HepG2 (cell line): ENCODE measurements around the gene NSMF. TPM values are rescaled to one million over a fixed set of nuclear protein-coding genes. Genes with fewer than 3 reads are reported as not detected.

Experiments used
- ARID2 ChIP-seq: sonication (generic); formaldehyde crosslinking; IDR thresholded peaks from 2 replicates; pipeline ENCODE4 v1.8.1; 2022; ENCODE audit warnings: mild to moderate bottlenecking, missing genetic modification reagents, borderline replicate concordance
- FOSL2 ChIP-seq: sonication (generic); formaldehyde crosslinking; IDR thresholded peaks from 2 replicates; pipeline ENCODE4 v1.4.0; 2020; ENCODE audit warnings: missing genetic modification reagents
- FOXA1 ChIP-seq, 2 experiments: fragments of 450-650 bp in 1 of 2; sonication (generic) in 1 of 2; formaldehyde crosslinking in 1 of 2; IDR thresholded peaks; 2 replicates each; pipeline versions ENCODE4 v1.4.0 to v1.6.1; 2016 to 2020; ENCODE audit warnings: missing genetic modification reagents in 1 of 2
- FOXA3 ChIP-seq: IDR thresholded peaks from 2 replicates; pipeline ENCODE4 v1.6.1; 2016; ENCODE audit warnings: missing genetic modification reagents, missing compliant biosample characterization
- FOXP1 ChIP-seq, 2 experiments: fragments of 450-650 bp in 1 of 2; IDR thresholded peaks; 2 replicates each; pipeline ENCODE4 v1.6.1; 2017 to 2018; ENCODE audit warnings: antibody characterized with exemption in 1 of 2
- GATAD2A ChIP-seq: IDR thresholded peaks from 2 replicates; pipeline ENCODE4 v1.6.1; 2016
- KDM2A ChIP-seq: sonication (generic); formaldehyde crosslinking; IDR thresholded peaks from 2 replicates; pipeline ENCODE4 v1.4.0; 2020; ENCODE audit warnings: low read depth, missing genetic modification reagents, borderline replicate concordance
- MAFF ChIP-seq: IDR thresholded peaks from 2 replicates; pipeline ENCODE4 v1.6.1; 2011; ENCODE audit warnings: low read depth, low read length, improper control_type of control experiment
- MAFK ChIP-seq, 2 experiments: IDR thresholded peaks in 1 of 2; conservative IDR thresholded peaks in 1 of 2; 2 replicates each; pipeline ENCODE4 v1.6.1; 2011; ENCODE audit warnings: improper control_type of control experiment in 2 of 2, low read length in 2 of 2
- MAZ ChIP-seq, 2 experiments: sonication (generic) in 1 of 2; formaldehyde crosslinking in 1 of 2; IDR thresholded peaks; 2 replicates each; pipeline versions ENCODE4 v1.5.0 to v1.6.1; 2012 to 2020; ENCODE audit warnings: low read depth in 2 of 2, mild to moderate bottlenecking in 2 of 2, borderline replicate concordance in 1 of 2, improper control_type of control experiment in 1 of 2, low read length in 1 of 2, missing genetic modification reagents in 1 of 2, moderate library complexity in 1 of 2
- MED1 ChIP-seq: sonication (generic); formaldehyde crosslinking; IDR thresholded peaks from 2 replicates; pipeline ENCODE4 v1.4.0; 2020; ENCODE audit warnings: missing genetic modification reagents
- NFE2 ChIP-seq: sonication (generic); formaldehyde crosslinking; IDR thresholded peaks from 2 replicates; pipeline ENCODE4 v1.4.0; 2020; ENCODE audit warnings: missing genetic modification reagents
- NFE2L2 ChIP-seq: fragments of 150-350 bp; IDR thresholded peaks from 2 replicates; pipeline ENCODE4 v1.6.1; 2014; ENCODE audit warnings: low read length
- PHF20 ChIP-seq: sonication (generic); formaldehyde crosslinking; IDR thresholded peaks from 2 replicates; pipeline ENCODE4 v1.5.0; 2020; ENCODE audit warnings: mild to moderate bottlenecking, missing genetic modification reagents
- SAP130 ChIP-seq: IDR thresholded peaks from 2 replicates; pipeline ENCODE4 v1.6.1; 2016; ENCODE audit warnings: low read depth
- SOX6 ChIP-seq, 2 experiments: fragments of 450-650 bp in 1 of 2; sonication (generic) in 1 of 2; formaldehyde crosslinking in 1 of 2; IDR thresholded peaks; 2 replicates each; pipeline versions ENCODE4 v1.4.0 to v1.6.1; 2017 to 2020; ENCODE audit warnings: antibody characterized with exemption in 1 of 2, mild to moderate bottlenecking in 1 of 2, missing genetic modification reagents in 1 of 2
- YEATS2 ChIP-seq: sonication (generic); formaldehyde crosslinking; IDR thresholded peaks from 2 replicates; pipeline ENCODE4 v1.4.0; 2020; ENCODE audit warnings: missing genetic modification reagents, borderline replicate concordance
- ZBTB38 ChIP-seq: sonication (generic); formaldehyde crosslinking; IDR thresholded peaks from 2 replicates; pipeline ENCODE4 v1.5.1; 2020; ENCODE audit warnings: mild to moderate bottlenecking, missing genetic modification reagents
- ZEB1 ChIP-seq: IDR thresholded peaks from 2 replicates; pipeline ENCODE4 v1.6.1; 2012; ENCODE audit warnings: mild to moderate bottlenecking, low read depth, inconsistent platforms; ENCODE audit not compliant: insufficient replicate concordance
- ZNF678 ChIP-seq: sonication (generic); formaldehyde crosslinking; IDR thresholded peaks from 2 replicates; pipeline ENCODE4 v1.4.0; 2020; ENCODE audit warnings: mild to moderate bottlenecking, missing genetic modification reagents
- polyA plus RNA-seq, 8 experiments: library from polyadenylated mRNA; depleted of rRNA in 3 of 8; stranded (reverse) in 7 of 8; unstranded in 1 of 8; fragments of >200 nt; fragmentation: Illumina TruSeq in 4 of 8; extraction: Trizol in 4 of 8; gene quantifications; 2 replicates each; pipeline versions ENCODE4 v1.2.1 to v1.2.3, GENCODE V29; 2011 to 2016; ENCODE audit warnings: low read depth in 4 of 8, missing spikeins in 1 of 8, mixed read lengths in 1 of 8; ENCODE audit not compliant: insufficient read depth in 1 of 8
- total RNA-seq, 5 experiments: library from RNA; depleted of rRNA; stranded (reverse); fragments of >200 nt; fragmentation: Illumina TruSeq; extraction: Trizol; gene quantifications; 2 replicates each; pipeline ENCODE4 v1.2.3, GENCODE V29; 2016; ENCODE audit warnings: low read depth in 1 of 5
- TF ChIP-seq, protein P1 (sequence below): sonication (generic); formaldehyde crosslinking; IDR thresholded peaks from 2 replicates; pipeline ENCODE4 v1.5.1; 2020; ENCODE audit warnings: mild to moderate bottlenecking, missing genetic modification reagents, moderate library complexity
- TF ChIP-seq, protein P2 (sequence below): sonication (generic); formaldehyde crosslinking; IDR thresholded peaks from 2 replicates; pipeline ENCODE4 v1.5.1; 2020; ENCODE audit warnings: missing genetic modification reagents, mild to moderate bottlenecking, borderline replicate concordance
- TF ChIP-seq, protein P3 (sequence below): sonication (generic); formaldehyde crosslinking; IDR thresholded peaks from 2 replicates; pipeline ENCODE4 v1.4.0; 2020; ENCODE audit warnings: missing genetic modification reagents

NSMF gene
- total and polyA plus RNA-seq, 2 of the 13 experiments (the other 11 are each of a cell fraction or from before 2014, with no cell fraction given), result 44.3 to 183 TPM

DNA sequence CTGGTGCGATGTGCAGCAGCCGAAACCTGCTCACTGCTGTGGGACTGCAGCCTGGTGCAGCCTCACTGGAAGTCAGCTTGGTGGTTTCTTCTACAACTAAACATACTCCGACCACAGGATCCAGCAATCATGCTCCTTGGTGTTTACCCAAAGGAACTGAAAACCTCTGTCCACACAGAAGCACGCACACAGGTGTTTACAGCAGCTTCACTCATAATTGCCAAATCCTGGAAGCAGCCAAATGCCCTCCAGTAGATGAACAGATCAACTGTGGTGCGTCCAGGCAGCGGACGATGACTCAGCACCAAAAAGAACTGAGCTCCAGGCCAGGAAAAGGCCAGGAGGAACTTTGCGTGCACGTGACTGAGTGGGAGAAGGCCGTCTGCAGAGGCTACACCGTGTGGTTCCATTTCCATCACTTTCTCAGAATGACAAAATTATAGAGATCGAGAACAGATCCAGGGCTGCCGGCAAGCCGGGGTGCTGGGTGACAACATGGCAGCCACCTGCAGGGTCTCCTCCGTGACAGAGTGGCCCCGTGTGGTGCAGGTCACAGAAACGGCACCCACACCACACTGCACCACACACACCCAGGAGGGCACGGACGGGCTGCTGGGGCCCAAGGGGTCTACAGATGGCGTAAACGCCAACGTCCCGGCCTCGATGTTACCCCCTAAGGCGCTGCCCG, 23.1 kb upstream of the NSMF start (continued):
- TF ChIP-seq NFE2L2 (peak; percentile 95), MAFF (peak; percentile 71), GATAD2A (0 out of 2 replicates have a peak, but pooled peaks have one; percentile 26), SAP130 (CRISPR knock-in tag) (0 out of 2 replicates have a peak, but pooled peaks have one; percentile 51), ZNF678 (CRISPR knock-in tag) (no peak), ARID2 (CRISPR knock-in tag) (no peak), YEATS2 (CRISPR knock-in tag) (0 out of 2 replicates have a peak, but pooled peaks have one; percentile 25), FOSL2 (CRISPR knock-in tag) (peak; percentile 81), ZBTB38 (CRISPR knock-in tag) (peak; percentile 84), PHF20 (CRISPR knock-in tag) (no peak), MED1 (CRISPR knock-in tag) (peak; percentile 38; the same call in 1 of the 2 replicates), SOX6 (IDR thresholded peaks at IDR 0.05) (no peak), SOX6 (CRISPR knock-in tag; IDR thresholded peaks at IDR 0.05) (0 out of 2 replicates have a peak, but pooled peaks have one; percentile 13), ZEB1 (no peak), MAZ (IDR thresholded peaks at IDR 0.05; ENCODE audit: borderline replicate concordance, low read depth, low read length) (no peak), MAZ (CRISPR knock-in tag; IDR thresholded peaks at IDR 0.05; ENCODE audit: low read depth) (no peak), FOXA1 (IDR thresholded peaks at IDR 0.05) (no peak), FOXA1 (CRISPR knock-in tag; IDR thresholded peaks at IDR 0.05) (peak; percentile 52), KDM2A (CRISPR knock-in tag) (peak; percentile 24; the same call in 1 of the 2 replicates), MAFK (conservative IDR thresholded peaks at IDR 0.05 in 1 of 2, IDR thresholded peaks at IDR 0.05 in 1 of 2; ENCODE audit: low read length in 2 of 2) (peak; percentile 76 to 89), FOXA3 (CRISPR knock-in tag) (peak; percentile 50; the same call in 1 of the 2 replicates), FOXP1 (IDR thresholded peaks at IDR 0.05) (no peak), FOXP1 (CRISPR knock-in tag; IDR thresholded peaks at IDR 0.05) (peak; percentile 81), NFE2 (CRISPR knock-in tag) (peak; percentile 95)
- TF ChIP-seq, protein P1, sequence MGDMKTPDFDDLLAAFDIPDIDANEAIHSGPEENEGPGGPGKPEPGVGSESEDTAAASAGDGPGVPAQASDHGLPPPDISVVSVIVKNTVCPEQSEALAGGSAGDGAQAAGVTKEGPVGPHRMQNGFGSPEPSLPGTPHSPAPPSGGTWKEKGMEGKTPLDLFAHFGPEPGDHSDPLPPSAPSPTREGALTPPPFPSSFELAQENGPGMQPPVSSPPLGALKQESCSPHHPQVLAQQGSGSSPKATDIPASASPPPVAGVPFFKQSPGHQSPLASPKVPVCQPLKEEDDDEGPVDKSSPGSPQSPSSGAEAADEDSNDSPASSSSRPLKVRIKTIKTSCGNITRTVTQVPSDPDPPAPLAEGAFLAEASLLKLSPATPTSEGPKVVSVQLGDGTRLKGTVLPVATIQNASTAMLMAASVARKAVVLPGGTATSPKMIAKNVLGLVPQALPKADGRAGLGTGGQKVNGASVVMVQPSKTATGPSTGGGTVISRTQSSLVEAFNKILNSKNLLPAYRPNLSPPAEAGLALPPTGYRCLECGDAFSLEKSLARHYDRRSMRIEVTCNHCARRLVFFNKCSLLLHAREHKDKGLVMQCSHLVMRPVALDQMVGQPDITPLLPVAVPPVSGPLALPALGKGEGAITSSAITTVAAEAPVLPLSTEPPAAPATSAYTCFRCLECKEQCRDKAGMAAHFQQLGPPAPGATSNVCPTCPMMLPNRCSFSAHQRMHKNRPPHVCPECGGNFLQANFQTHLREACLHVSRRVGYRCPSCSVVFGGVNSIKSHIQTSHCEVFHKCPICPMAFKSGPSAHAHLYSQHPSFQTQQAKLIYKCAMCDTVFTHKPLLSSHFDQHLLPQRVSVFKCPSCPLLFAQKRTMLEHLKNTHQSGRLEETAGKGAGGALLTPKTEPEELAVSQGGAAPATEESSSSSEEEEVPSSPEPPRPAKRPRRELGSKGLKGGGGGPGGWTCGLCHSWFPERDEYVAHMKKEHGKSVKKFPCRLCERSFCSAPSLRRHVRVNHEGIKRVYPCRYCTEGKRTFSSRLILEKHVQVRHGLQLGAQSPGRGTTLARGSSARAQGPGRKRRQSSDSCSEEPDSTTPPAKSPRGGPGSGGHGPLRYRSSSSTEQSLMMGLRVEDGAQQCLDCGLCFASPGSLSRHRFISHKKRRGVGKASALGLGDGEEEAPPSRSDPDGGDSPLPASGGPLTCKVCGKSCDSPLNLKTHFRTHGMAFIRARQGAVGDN, result peak; percentile 55; the same call in 1 of the 2 replicates
- TF ChIP-seq, protein P2, sequence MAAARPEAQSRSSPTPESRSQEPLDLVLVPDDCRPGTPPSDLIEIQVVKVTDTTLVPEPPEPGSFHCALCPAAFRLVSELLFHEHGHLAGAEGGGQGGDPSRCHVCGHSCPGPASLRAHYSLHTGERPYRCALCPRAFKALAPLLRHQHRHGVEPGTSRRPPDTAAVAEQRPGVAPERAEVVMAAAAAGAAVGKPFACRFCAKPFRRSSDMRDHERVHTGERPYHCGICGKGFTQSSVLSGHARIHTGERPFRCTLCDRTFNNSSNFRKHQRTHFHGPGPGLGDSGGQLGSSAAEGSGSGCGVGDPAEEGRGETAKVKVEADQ (CRISPR knock-in tag), result no peak
- TF ChIP-seq, protein P3, sequence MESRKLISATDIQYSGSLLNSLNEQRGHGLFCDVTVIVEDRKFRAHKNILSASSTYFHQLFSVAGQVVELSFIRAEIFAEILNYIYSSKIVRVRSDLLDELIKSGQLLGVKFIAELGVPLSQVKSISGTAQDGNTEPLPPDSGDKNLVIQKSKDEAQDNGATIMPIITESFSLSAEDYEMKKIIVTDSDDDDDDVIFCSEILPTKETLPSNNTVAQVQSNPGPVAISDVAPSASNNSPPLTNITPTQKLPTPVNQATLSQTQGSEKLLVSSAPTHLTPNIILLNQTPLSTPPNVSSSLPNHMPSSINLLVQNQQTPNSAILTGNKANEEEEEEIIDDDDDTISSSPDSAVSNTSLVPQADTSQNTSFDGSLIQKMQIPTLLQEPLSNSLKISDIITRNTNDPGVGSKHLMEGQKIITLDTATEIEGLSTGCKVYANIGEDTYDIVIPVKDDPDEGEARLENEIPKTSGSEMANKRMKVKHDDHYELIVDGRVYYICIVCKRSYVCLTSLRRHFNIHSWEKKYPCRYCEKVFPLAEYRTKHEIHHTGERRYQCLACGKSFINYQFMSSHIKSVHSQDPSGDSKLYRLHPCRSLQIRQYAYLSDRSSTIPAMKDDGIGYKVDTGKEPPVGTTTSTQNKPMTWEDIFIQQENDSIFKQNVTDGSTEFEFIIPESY (CRISPR knock-in tag), result 0 out of 2 replicates have a peak, but pooled peaks have one; percentile 20
